ENCODE results near the gene SMIM31. TPM values are rescaled to one million over a fixed set of nuclear protein-coding genes. Genes with fewer than 3 reads are reported as not detected.

Gene SMIM31
- total and polyA plus RNA-seq, 9 of the 15 experiments (the other 6 are each of a cell fraction or from before 2014, with no cell fraction given): not detected

DNA sequence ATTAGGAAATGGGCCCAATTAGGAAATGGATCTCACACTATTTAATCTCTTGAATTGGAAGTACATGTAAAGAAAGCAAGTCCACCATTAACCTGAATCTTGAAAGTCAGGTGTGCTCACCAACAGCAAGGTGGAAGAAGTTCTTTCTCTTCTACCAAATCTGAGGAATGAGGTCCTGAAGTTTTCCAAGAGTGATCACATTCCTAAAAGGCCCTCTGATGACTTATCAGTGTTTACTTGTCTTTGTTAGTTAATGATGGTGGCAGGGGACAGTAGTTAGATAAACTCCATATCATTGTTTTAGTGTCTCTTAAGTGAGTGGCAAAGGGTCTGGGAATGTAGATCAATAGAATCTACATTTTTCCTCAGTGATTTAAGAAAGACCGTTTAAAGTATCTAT, 61.8 kb downstream of the SMIM31 start:
- POLR2A ChIA-PET: no interaction called here
- WGBS (ENCODE audit: insufficient coverage, low coverage, missing lambda C conversion rate): 0% methylated on average over 1 of the region's 1 CpG
- H3K9me3 ChIP-seq (replicated peaks; ENCODE audit: control insufficient read depth, insufficient read depth, low read depth, low read length): no peaks in the 10 kb centered on the region
- H3K36me3 ChIP-seq (ENCODE audit: control insufficient read depth, insufficient read depth, low read length): no peaks in the 10 kb centered on the region
- TF ChIP-seq LEF1 (IDR thresholded peaks at IDR 0.05): no peak
- TF ChIP-seq SOX6 (IDR thresholded peaks at IDR 0.05): no peak
- TF ChIP-seq ZNF644 (tag; IDR thresholded peaks at IDR 0.05; ENCODE audit: low read depth): no peak
- no peak for TF ChIP-seq MTF1 (CRISPR knock-in tag; IDR thresholded peaks at IDR 0.05; ENCODE audit: borderline replicate concordance)
- no peak for TF ChIP-seq ZNF175 (CRISPR knock-in tag; IDR thresholded peaks at IDR 0.05; ENCODE audit: low read depth)
- TF ChIP-seq SRSF3 (IDR thresholded peaks at IDR 0.05; ENCODE audit: insufficient read depth, low read length): no peak
- no peak for TF ChIP-seq POLR2H (tag; IDR thresholded peaks at IDR 0.05; ENCODE audit: low read depth)
- TF ChIP-seq MEF2A (IDR thresholded peaks at IDR 0.05; ENCODE audit: control insufficient read depth, low read depth, low read length): no peak
- no peak for TF ChIP-seq NFE2L1 (tag; IDR thresholded peaks at IDR 0.05; ENCODE audit: borderline replicate concordance, low read depth)
- TF ChIP-seq PHTF2 (CRISPR knock-in tag; IDR thresholded peaks at IDR 0.05): no peak
- TF ChIP-seq FOXK1 (CRISPR knock-in tag; IDR thresholded peaks at IDR 0.05; ENCODE audit: borderline replicate concordance): no peak
- TF ChIP-seq TRIM28 (IDR thresholded peaks at IDR 0.05): no peak
- TF ChIP-seq RBM15 (IDR thresholded peaks at IDR 0.05; ENCODE audit: insufficient read depth, low read length): no peak
- no peak for TF ChIP-seq ZNF512 (tag; IDR thresholded peaks at IDR 0.05)
- no peak for TF ChIP-seq SRSF9 (IDR thresholded peaks at IDR 0.05; ENCODE audit: borderline replicate concordance, low read depth, low read length)
- TF ChIP-seq, protein P1, sequence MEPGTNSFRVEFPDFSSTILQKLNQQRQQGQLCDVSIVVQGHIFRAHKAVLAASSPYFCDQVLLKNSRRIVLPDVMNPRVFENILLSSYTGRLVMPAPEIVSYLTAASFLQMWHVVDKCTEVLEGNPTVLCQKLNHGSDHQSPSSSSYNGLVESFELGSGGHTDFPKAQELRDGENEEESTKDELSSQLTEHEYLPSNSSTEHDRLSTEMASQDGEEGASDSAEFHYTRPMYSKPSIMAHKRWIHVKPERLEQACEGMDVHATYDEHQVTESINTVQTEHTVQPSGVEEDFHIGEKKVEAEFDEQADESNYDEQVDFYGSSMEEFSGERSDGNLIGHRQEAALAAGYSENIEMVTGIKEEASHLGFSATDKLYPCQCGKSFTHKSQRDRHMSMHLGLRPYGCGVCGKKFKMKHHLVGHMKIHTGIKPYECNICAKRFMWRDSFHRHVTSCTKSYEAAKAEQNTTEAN (CRISPR knock-in tag; IDR thresholded peaks at IDR 0.05): no peak
- no peak for TF ChIP-seq CBX8 (IDR thresholded peaks at IDR 0.05; ENCODE audit: borderline replicate concordance, extremely low read depth, low read depth, low read length, poor library complexity, severe bottlenecking)
- no peak for TF ChIP-seq ZFP30 (CRISPR knock-in tag; IDR thresholded peaks at IDR 0.05; ENCODE audit: borderline replicate concordance)
- TF ChIP-seq ZC3H8 (IDR thresholded peaks at IDR 0.05): no peak
- no peak overlapping the region for H3K4me3 ChIP-seq
- no peak for FAIRE-seq
- no peak overlapping the region for H3K27ac ChIP-seq (ENCODE audit: extremely low read depth, low read depth, low read length)
- H3K27me3 ChIP-seq (ENCODE audit: control insufficient read depth in 2 of 2, insufficient read depth in 2 of 2, low read length in 2 of 2): no peaks in the 10 kb centered on the region; a peak in 1 of 5 replicates
- no peaks in the 10 kb centered on the region for H3K4me1 ChIP-seq (replicated peaks in 1 of 2; ENCODE audit: control insufficient read depth in 2 of 2, insufficient read depth in 2 of 2, low read length in 2 of 2)
- H4K20me1 ChIP-seq (replicated peaks; ENCODE audit: control insufficient read depth, insufficient read depth, low read length): no peaks in the 10 kb centered on the region
- H3K9ac ChIP-seq (ENCODE audit: insufficient read depth in 1 of 2, low read depth in 2 of 2, low read length in 2 of 2): no peak overlapping the region
- intact Hi-C loops (cut with micrococcal nuclease): no loop called here
- CTCF ChIA-PET (ENCODE audit: low intra/inter-chr PET ratio): no interaction called here
- no peaks in the 10 kb centered on the region for H3K79me2 ChIP-seq (ENCODE audit: control insufficient read depth, insufficient read depth, low read length)
- H3K9me1 ChIP-seq (ENCODE audit: control insufficient read depth, insufficient read depth, low read length): no peaks in the 10 kb centered on the region
- DNase-seq (ENCODE audit: extremely low read depth in 1 of 4, low spot score in 3 of 4): no peak
- H3K4me2 ChIP-seq (ENCODE audit: insufficient read depth, low read length): no peak overlapping the region
- no peak for ATAC-seq
- no peak overlapping the region for H2AFZ ChIP-seq (ENCODE audit: low read depth, low read length)
- no TSS peak for BruUV-seq (replicated peaks)
- in situ Hi-C loops (cut with MboI): no loop called here
